Small intestine (tissue), 7 donors: Measurements from ENCODE around the gene PIGQ. TPM values are rescaled to one million over a fixed set of nuclear protein-coding genes. Genes with fewer than 3 reads are reported as not detected.

Experiments
- DNase-seq, 2 donors: peaks; one replicate each; pipeline versions ENCODE4 v3.0.0 to v3.0.0-alpha.2; 2013
- FAIRE-seq: peaks from 2 replicates; lab custom pipeline; 2012; peaks lifted over from hg19 to GRCh38; lab: Jason Lieb, UNC
- H3K27ac ChIP-seq, 3 donors: one replicate each; pipeline ENCODE4 v1.5.1; 2013; ENCODE audit warnings: low read length in 2 of 3, mild to moderate bottlenecking in 2 of 3, control low read depth in 1 of 3, inconsistent platforms in 1 of 3, low read depth in 1 of 3, moderate library complexity in 1 of 3
- H3K27me3 ChIP-seq, 3 donors: one replicate each; pipeline ENCODE4 v1.6.1; 2013; ENCODE audit warnings: low read length in 3 of 3, inconsistent platforms in 1 of 3; ENCODE audit not compliant: control insufficient read depth in 3 of 3, insufficient read depth in 3 of 3
- H3K36me3 ChIP-seq, 3 donors: one replicate each; pipeline ENCODE4 v1.6.1; 2013; ENCODE audit warnings: low read length in 3 of 3, inconsistent platforms in 1 of 3, low read depth in 1 of 3, mild to moderate bottlenecking in 1 of 3, moderate library complexity in 1 of 3; ENCODE audit not compliant: control insufficient read depth in 3 of 3, insufficient read depth in 2 of 3
- H3K4me1 ChIP-seq, 3 donors: one replicate each; pipeline ENCODE4 v1.6.1; 2013; ENCODE audit warnings: low read length in 2 of 3, inconsistent platforms in 1 of 3, low read depth in 1 of 3, mild to moderate bottlenecking in 1 of 3, moderate library complexity in 1 of 3; ENCODE audit not compliant: control insufficient read depth in 3 of 3, insufficient read depth in 2 of 3
- H3K4me3 ChIP-seq, 3 donors: one replicate each; pipeline ENCODE4 v1.5.1; 2013; ENCODE audit warnings: low read length in 3 of 3, control low read depth in 1 of 3, inconsistent platforms in 1 of 3, low read depth in 1 of 3, mild to moderate bottlenecking in 1 of 3, moderate library complexity in 1 of 3
- H3K9me3 ChIP-seq, 2 donors: one replicate each; pipeline ENCODE4 v1.6.1; 2013; ENCODE audit warnings: low read depth in 1 of 2, low read length in 1 of 2; ENCODE audit not compliant: control insufficient read depth in 2 of 2, insufficient read depth in 1 of 2
- WGBS, 3 donors: extraction: QIAGEN DNeasy Blood & Tissue Kit; methylation state at CpG; one replicate each; pipeline ENCODE4 v1.1.7; 2013; 5-methylcytosine and 5-hydroxymethylcytosine counted together
- polyA plus RNA-seq, 4 donors: library from polyadenylated mRNA; stranded (reverse) in 3 of 4; unstranded in 1 of 4; fragments of 200-250 nt in 3 of 4; fragments of 120-200 nt in 1 of 4; gene quantifications; one replicate each; pipeline versions ENCODE4 v1.2.1 to v1.2.3, GENCODE V29; 2013
- donor health status: healthy with polysubstance abuse.
- donor health status: control.
- donor health status: control.
- donor health status: Bipolar disorder and iron deficiency.
- donor health status: healthy.

PIGQ gene
- polyA plus RNA-seq, 4 donors, result 21.3 to 43.5 (median 28.0) TPM

GRCh38 chr16:549544-550263, 20.1 kb upstream of the PIGQ start:
- DNase-seq (no peak), FAIRE-seq (no peak)
- Histone ChIP-seq H3K9me3 (no peaks in the 10 kb centered on the region), H3K36me3 (peaks cover 16 to 97% (median 28%) of the 10 kb centered on the region in 3 donors), H3K27ac (no peak overlapping the region), H3K27me3 (no peaks in the 10 kb centered on the region), H3K4me1 (no peaks in the 10 kb centered on the region), H3K4me3 (no peak overlapping the region)
- WGBS, 3 donors, result 93 to 95% (median 93%) methylated on average over 41 to 54 of the region's 54 CpGs

DNA sequence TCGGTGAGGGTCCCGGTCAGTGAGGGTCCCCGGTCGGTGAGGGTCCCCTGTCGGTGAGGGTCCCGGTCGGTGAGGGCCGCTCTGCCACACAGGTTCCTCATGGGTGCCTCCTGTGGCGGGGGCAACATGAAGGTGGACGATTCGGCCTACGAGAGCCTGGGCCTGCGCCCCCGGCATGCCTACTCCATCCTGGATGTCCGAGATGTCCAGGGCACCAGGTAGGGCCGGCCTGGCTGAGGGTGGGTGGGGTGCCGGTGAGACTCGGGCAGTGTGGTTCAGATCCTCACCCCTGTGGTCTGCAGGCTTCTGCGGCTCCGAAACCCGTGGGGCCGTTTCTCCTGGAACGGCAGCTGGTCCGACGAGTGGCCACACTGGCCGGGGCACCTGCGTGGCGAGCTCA, 18.6 kb upstream of the PIGQ start:
- WGBS, 3 donors, result 97 to 98% (median 97%) methylated on average over 21 to 28 of the region's 28 CpGs
- Histone ChIP-seq H3K4me3 (no peak overlapping the region), H3K36me3 (peaks cover 16 to 88% (median 28%) of the 10 kb centered on the region in 3 donors)

DNA sequence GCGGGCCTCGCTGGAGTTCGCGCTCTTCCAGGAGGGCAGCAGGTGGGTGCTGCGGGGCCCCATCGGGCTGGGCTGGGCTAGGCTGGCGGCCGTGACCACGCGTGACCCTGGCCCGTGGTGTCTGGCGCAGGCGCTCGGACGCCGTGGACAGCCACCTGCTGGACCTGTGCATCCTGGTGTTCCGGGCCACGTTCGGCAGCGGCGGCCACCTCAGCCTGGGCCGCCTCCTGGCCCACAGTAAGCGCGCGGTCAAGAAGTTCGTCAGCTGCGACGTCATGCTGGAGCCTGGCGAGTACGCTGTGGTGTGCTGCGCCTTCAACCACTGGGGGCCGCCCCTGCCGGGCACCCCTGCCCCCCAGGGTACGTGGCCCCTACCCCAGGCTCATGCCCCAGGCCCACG, 17.6 kb upstream of the PIGQ start:
- 97 to 98% (median 97%) methylated on average over 29 to 35 of the region's 35 CpGs for WGBS, 3 donors
- DNase-seq, result no peak
- Histone ChIP-seq H3K4me3 (no peak overlapping the region), H3K4me1 (no peaks in the 10 kb centered on the region), H3K36me3 (peaks cover 16 to 78% (median 28%) of the 10 kb centered on the region in 3 donors), H3K27ac (no peak overlapping the region), H3K27me3 (no peaks in the 10 kb centered on the region), H3K9me3 (no peaks in the 10 kb centered on the region)
- FAIRE-seq, result no peak

More for the DNA sequence above, 18.6 kb upstream of the PIGQ start:
- H3K9me3 ChIP-seq, result no peaks in the 10 kb centered on the region
- DNase-seq, result no peak
- no peak overlapping the region for H3K27ac ChIP-seq
- FAIRE-seq, result no peak
- H3K4me1 ChIP-seq, result no peaks in the 10 kb centered on the region
- H3K27me3 ChIP-seq, result no peaks in the 10 kb centered on the region

DNA sequence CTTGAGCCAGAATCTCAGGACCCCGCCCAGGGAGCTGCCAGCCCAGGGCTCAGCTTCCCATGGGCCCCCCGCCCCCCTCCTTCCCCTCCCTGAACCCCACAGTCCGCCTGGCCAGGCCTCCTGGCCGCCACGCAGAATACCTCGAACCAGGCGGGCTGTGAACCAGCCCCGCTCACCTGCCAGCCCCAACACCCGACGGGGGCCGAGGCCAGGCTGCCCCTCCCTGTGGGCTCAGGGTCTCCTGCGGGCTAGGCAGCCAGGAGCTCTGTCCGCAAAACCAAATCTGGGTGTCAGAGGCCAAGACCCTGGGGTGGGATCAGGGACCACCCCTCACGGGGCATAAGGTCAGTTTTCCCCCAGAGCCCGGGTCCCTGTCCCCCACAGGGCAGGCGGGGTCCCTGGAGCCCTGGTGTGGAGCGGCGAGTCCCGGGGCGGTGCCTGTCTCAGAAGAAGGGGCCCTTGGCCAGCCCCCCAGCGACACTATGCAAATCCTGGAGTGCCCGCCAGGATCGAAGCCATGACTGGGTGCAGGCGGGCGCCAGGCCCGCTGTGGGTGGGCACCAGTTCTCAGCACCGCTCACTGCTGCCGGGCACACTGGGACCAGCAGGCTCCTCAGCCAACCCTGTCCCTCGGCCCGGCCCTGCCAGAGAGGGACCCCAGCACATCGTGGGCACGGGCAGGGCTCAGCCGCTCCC, 16.0 kb upstream of the PIGQ start:
- no peak for FAIRE-seq
- Histone ChIP-seq H3K36me3 (peaks cover 12 to 63% (median 24%) of the 10 kb centered on the region in 3 donors), H3K27ac (no peak overlapping the region), H3K9me3 (no peaks in the 10 kb centered on the region), H3K27me3 (peaks cover 0 to 12% (median 5%) of the 10 kb centered on the region in 3 donors), H3K4me1 (peaks cover 0 to 1% (median 0%) of the 10 kb centered on the region in 3 donors), H3K4me3 (no peak overlapping the region)
- DNase-seq, result no peak
- 92 to 95% (median 93%) methylated on average over 27 to 33 of the region's 33 CpGs for WGBS, 3 donors

DNA sequence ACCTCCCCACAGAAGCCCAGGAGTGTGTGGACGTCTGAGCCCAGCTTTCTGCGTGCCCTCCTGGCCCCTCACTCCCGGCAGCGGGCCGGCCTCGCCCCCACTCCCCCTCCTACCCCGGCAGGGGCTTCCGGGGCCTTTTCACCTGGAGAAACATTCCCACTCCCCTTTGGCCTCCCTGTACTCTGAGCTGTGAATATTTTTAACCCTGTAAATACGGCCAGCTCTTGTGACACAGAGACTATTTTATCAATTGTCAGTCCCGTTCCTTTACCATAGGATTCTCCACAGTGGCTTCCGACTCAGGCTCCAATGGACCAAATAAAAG, 15.5 kb upstream of the PIGQ start:
- 71 to 85% (median 78%) methylated on average over 11 of the region's 11 CpGs for WGBS, 3 donors
- H3K4me1 ChIP-seq, result peaks cover 0 to 7% (median 0%) of the 10 kb centered on the region in 3 donors
- FAIRE-seq (no peak), DNase-seq (no peak)
- no peak overlapping the region for H3K4me3 ChIP-seq
- peaks cover 12 to 58% (median 24%) of the 10 kb centered on the region in 3 donors for H3K36me3 ChIP-seq
- no peaks in the 10 kb centered on the region for H3K9me3 ChIP-seq
- H3K27me3 ChIP-seq, result peaks cover 2 to 17% (median 8%) of the 10 kb centered on the region in 3 donors
- H3K27ac ChIP-seq, result no peak overlapping the region

GRCh38 chr16:554640-555365, 15.0 kb upstream of the PIGQ start:
- no peak overlapping the region for H3K4me3 ChIP-seq

GRCh38 chr16:555528-556473, 14.0 kb upstream of the PIGQ start:
- H3K27me3 ChIP-seq, result peaks cover 3 to 25% (median 10%) of the 10 kb centered on the region in 3 donors
- no peaks in the 10 kb centered on the region for H3K9me3 ChIP-seq
- peaks cover 0 to 10% (median 0%) of the 10 kb centered on the region in 3 donors for H3K4me1 ChIP-seq
- no peak overlapping the region for H3K27ac ChIP-seq
- H3K4me3 ChIP-seq, result no peak overlapping the region
- WGBS, 3 donors, result 66 to 81% (median 77%) methylated on average over 27 to 32 of the region's 32 CpGs
- FAIRE-seq, result no peak
- peaks cover 12 to 43% (median 19%) of the 10 kb centered on the region in 3 donors for H3K36me3 ChIP-seq
- no peak for DNase-seq

More at GRCh38 chr16:554640-555365, 15.0 kb upstream of the PIGQ start:
- Histone ChIP-seq H3K9me3 (no peaks in the 10 kb centered on the region), H3K36me3 (peaks cover 12 to 53% (median 19%) of the 10 kb centered on the region in 3 donors), H3K27ac (no peak overlapping the region), H3K4me1 (peaks cover 0 to 10% (median 0%) of the 10 kb centered on the region in 3 donors), H3K27me3 (peaks cover 2 to 23% (median 8%) of the 10 kb centered on the region in 3 donors)
- WGBS, 3 donors, result 34 to 72% (median 48%) methylated on average over 52 to 54 of the region's 54 CpGs
- peak in 1 of 2 donors; percentile 68 for DNase-seq
- FAIRE-seq, result no peak
